Measurements from ENCODE around the gene AFAP1L1.

Gene AFAP1L1

DNA sequence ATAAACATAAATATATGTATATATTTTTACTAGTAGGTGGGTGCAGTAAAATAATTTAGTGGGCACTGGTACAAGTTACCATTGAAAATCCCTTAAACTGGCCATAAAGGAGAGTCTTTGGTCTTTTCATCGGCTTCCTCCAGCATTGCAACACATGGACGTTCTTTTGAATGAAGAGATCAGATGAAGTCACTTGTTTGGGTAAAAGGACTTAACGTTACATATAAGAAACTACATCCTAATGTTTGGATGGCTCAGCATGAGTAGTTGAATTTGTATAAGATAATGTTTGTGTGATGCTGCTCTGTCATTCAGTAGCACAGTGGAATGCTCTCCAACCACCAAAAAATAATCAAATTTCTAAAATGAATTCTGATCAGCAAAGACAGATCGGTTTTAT lies 31.6 kb downstream of the AFAP1L1 start:
- Mint-ChIP-seq H3K27me3 (ENCODE audit: low read depth) (no peaks in the 10 kb centered on the region), H3K27ac (no peak overlapping the region), H3K36me3 (ENCODE audit: low read depth) (no peaks in the 10 kb centered on the region)

GRCh38 chr5:149304195-149305078 lies 32.8 kb downstream of the AFAP1L1 start:
- Mint-ChIP-seq H3K27ac (no peak overlapping the region), H3K36me3 (ENCODE audit: low read depth) (no peaks in the 10 kb centered on the region), H3K4me3 (no peak overlapping the region), H3K9me3 (no peaks in the 10 kb centered on the region), H3K4me1 (ENCODE audit: low read depth) (no peaks in the 10 kb centered on the region), H3K27me3 (ENCODE audit: low read depth) (peaks cover 2% of the 10 kb centered on the region)
- DNase-seq (ENCODE audit: low spot score): no peak

More for the DNA sequence above, 31.6 kb downstream of the AFAP1L1 start:
- no peaks in the 10 kb centered on the region for H3K4me1 Mint-ChIP-seq (ENCODE audit: low read depth)
- H3K9me3 Mint-ChIP-seq: no peaks in the 10 kb centered on the region
- H3K4me3 Mint-ChIP-seq: no peak overlapping the region
- DNase-seq (ENCODE audit: low spot score): no peak

DNA sequence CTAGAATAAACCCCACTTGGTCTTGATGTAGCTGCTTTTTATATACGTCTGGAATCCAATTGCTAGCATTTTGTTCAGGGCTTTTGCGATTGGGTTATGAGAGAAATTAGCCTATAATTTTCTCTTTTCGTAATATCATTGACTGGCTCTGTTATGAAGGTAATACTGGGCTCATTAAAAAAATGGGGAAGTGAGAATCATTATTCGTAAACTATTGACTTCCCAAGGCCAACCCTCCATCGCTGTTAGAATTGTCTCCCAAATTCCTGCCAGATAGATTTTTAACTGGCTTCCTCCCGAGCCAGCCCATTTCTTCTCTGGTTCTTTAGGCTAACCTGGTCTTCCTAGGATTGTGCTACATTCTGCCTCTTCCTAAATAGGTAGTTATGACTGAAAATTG lies 37.7 kb downstream of the AFAP1L1 start:
- Mint-ChIP-seq H3K9me3 (no peaks in the 10 kb centered on the region), H3K36me3 (ENCODE audit: low read depth) (no peaks in the 10 kb centered on the region), H3K4me3 (no peak overlapping the region), H3K27me3 (ENCODE audit: low read depth) (peaks cover 3% of the 10 kb centered on the region), H3K4me1 (ENCODE audit: low read depth) (no peaks in the 10 kb centered on the region), H3K27ac (no peak overlapping the region)
- DNase-seq (ENCODE audit: low spot score): no peak

DNA sequence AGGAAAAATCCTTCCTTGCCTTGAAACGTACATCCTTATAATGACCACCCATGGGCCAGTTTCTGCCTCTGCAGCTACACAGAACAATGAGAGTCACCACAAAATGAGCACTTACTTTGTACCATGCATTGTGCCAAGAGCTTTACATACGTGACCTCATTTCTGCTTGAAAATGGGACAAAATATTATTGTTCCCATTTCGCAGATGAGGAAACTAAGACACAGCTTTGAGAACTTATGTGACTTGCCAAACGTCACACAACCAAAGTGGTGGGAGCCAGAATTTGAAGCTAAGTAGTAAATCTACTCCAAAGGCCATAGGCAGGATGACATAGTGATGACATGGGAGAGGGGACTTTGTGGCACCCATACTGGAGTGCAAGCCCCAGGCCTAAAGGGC lies 38.8 kb downstream of the AFAP1L1 start:
- Mint-ChIP-seq H3K36me3 (ENCODE audit: low read depth) (no peaks in the 10 kb centered on the region), H3K27ac (no peak overlapping the region), H3K9me3 (no peaks in the 10 kb centered on the region), H3K4me1 (ENCODE audit: low read depth) (no peaks in the 10 kb centered on the region), H3K4me3 (no peak overlapping the region), H3K27me3 (ENCODE audit: low read depth) (peaks cover 3% of the 10 kb centered on the region)
- no peak for DNase-seq (ENCODE audit: low spot score)

- no peak overlapping the region for H3K4me3 Mint-ChIP-seq
- peaks cover 3% of the 10 kb centered on the region for H3K27me3 Mint-ChIP-seq (ENCODE audit: low read depth)
- H3K27ac Mint-ChIP-seq: no peak overlapping the region
- no peak for DNase-seq (ENCODE audit: low spot score)
- no peaks in the 10 kb centered on the region for H3K36me3 Mint-ChIP-seq (ENCODE audit: low read depth)
- H3K4me1 Mint-ChIP-seq (ENCODE audit: low read depth): no peaks in the 10 kb centered on the region
- H3K9me3 Mint-ChIP-seq: no peaks in the 10 kb centered on the region
Measured at GRCh38 chr5:149310947-149311658, 39.4 kb downstream of the AFAP1L1 start.

DNA sequence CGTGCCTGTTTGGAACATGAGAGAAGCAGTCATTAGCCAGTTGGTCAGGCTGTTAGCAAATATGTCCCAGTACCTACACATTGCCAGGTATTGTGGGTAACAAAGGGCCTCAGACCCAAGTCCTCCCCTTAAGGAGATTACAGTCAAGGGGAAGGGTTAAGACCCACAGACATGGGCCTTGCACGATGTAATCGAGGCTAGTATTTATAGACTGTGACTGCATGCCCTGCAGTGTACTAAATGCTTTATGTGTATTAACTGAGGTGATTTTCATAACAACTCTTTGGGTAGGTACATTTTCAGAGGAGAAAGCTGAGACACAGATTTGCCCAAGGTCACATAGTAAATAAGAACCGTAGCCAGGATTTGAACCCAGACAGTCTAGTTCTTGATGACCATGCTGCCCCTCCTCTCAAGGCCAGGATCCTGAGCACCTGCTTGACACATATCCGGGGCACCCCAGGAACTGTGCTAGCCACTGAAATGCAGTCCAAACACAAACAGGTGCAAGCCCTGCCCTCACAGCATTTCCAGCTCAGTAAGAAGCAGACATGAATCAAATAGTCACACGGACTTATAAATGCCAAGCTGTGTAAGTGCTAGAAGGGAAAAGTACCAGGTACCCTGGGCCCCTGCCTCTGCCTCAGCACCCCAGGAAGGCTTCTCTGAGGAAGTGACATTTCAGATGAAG lies 41.6 kb downstream of the AFAP1L1 start:
- no peak for DNase-seq (ENCODE audit: low spot score)
- no peaks in the 10 kb centered on the region for H3K9me3 Mint-ChIP-seq
- no peaks in the 10 kb centered on the region for H3K4me1 Mint-ChIP-seq (ENCODE audit: low read depth)
- H3K36me3 Mint-ChIP-seq (ENCODE audit: low read depth): no peaks in the 10 kb centered on the region
- H3K4me3 Mint-ChIP-seq: no peak overlapping the region
- H3K27ac Mint-ChIP-seq: no peak overlapping the region
- H3K27me3 Mint-ChIP-seq (ENCODE audit: low read depth): peaks cover 3% of the 10 kb centered on the region

GRCh38 chr5:149314571-149315111 lies 43.0 kb downstream of the AFAP1L1 start:
- no peaks in the 10 kb centered on the region for H3K36me3 Mint-ChIP-seq (ENCODE audit: low read depth)
- no peaks in the 10 kb centered on the region for H3K9me3 Mint-ChIP-seq
- H3K27me3 Mint-ChIP-seq (ENCODE audit: low read depth): peaks cover 2% of the 10 kb centered on the region
- no peak overlapping the region for H3K27ac Mint-ChIP-seq
- DNase-seq (ENCODE audit: low spot score): no peak
- H3K4me3 Mint-ChIP-seq: no peak overlapping the region
- H3K4me1 Mint-ChIP-seq (ENCODE audit: low read depth): no peaks in the 10 kb centered on the region

GRCh38 chr5:149315753-149316152 lies 44.1 kb downstream of the AFAP1L1 start:
- Mint-ChIP-seq H3K9me3 (no peaks in the 10 kb centered on the region), H3K4me1 (ENCODE audit: low read depth) (no peaks in the 10 kb centered on the region), H3K36me3 (ENCODE audit: low read depth) (no peaks in the 10 kb centered on the region), H3K4me3 (no peak overlapping the region), H3K27me3 (ENCODE audit: low read depth) (peaks cover 2% of the 10 kb centered on the region), H3K27ac (no peak overlapping the region)
- DNase-seq (ENCODE audit: low spot score): no peak

DNA sequence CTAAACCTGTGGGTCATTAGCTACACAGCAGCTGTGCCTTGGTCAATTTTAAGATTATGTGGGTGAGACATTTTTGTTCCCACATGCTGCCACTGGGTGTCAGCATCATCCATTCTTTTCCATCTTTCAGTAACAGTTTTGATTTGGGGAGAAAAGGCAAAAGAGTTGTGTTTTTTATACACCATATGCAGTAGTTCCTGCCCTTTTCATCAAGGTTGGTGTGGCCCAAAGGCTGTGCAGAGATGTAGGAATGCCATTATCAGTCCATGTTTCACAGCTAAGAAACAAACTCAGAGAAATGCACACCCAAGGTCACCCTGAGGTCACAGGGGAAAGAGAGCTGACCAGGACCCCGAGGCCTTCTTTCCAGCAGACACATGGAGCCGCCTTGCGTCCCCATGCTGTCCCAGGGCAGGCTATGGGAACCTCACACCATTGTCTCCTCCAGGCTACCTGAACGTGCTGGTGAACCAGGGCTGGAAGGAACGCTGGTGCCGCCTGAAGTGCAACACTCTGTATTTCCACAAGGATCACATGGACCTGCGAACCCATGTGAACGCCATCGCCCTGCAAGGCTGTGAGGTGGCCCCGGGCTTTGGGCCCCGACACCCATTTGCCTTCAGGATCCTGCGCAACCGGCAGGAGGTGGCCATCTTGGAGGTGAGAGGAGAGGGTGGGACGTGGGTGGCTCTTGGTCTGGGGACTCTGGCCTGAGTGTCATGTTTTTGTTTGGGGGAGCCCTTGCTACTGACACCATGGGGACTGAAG lies 45.8 kb downstream of the AFAP1L1 start:
- H3K27ac Mint-ChIP-seq: no peak overlapping the region
- H3K36me3 Mint-ChIP-seq (ENCODE audit: low read depth): no peaks in the 10 kb centered on the region
- no peaks in the 10 kb centered on the region for H3K9me3 Mint-ChIP-seq
- no peak for DNase-seq (ENCODE audit: low spot score)
- peaks cover 2% of the 10 kb centered on the region for H3K27me3 Mint-ChIP-seq (ENCODE audit: low read depth)
- no peaks in the 10 kb centered on the region for H3K4me1 Mint-ChIP-seq (ENCODE audit: low read depth)
- H3K4me3 Mint-ChIP-seq: no peak overlapping the region

DNA sequence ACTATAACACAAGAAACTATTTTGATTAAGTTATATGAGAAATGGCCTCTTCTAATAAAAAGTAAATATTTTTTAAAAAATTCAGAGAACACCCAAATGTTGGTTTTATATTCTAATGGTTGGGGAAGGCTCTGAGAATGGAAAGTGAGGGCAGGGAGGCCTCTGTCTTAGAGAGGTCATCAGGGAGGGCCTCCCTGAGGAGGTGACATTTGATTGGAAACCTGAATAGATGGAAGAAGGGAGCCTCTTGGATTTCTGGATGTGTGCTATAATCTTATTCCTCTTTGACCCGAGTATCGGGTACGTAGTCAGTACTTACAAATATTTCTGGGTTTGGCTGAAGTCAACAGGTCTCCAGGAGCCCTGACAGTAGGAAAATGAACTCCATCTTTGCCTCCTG lies 47.5 kb downstream of the AFAP1L1 start:
- no peaks in the 10 kb centered on the region for H3K4me1 Mint-ChIP-seq (ENCODE audit: low read depth)
- H3K9me3 Mint-ChIP-seq: no peaks in the 10 kb centered on the region
- no peak for DNase-seq (ENCODE audit: low spot score)
- no peak overlapping the region for H3K27ac Mint-ChIP-seq
- H3K27me3 Mint-ChIP-seq (ENCODE audit: low read depth): no peaks in the 10 kb centered on the region
- no peak overlapping the region for H3K4me3 Mint-ChIP-seq
- no peaks in the 10 kb centered on the region for H3K36me3 Mint-ChIP-seq (ENCODE audit: low read depth)

- Mint-ChIP-seq H3K4me3 (no peak overlapping the region), H3K4me1 (ENCODE audit: low read depth) (no peaks in the 10 kb centered on the region)
- DNase-seq (ENCODE audit: low spot score): no peak
Measured at GRCh38 chr5:149320791-149321330, 49.2 kb downstream of the AFAP1L1 start.

DNA sequence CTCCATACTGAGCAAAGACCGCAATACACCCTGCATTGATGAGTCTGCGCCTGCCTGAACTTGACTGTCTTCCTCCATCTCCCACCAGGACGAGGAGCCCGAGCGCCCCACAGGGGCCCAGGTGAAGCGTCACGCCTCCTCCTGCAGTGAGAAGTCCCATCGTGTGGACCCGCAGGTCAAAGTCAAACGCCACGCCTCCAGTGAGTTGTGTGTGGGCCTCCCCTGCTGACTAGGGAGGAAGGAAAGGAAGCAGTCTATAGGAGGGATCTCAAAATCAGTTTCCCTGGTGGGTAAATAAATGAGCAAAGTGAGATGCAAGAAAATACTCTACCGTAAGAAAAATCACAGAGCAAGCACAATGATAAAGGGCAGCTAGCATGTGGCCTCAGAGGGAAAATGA lies 50.9 kb downstream of the AFAP1L1 start:
- Mint-ChIP-seq H3K27ac (no peak overlapping the region), H3K36me3 (ENCODE audit: low read depth) (no peaks in the 10 kb centered on the region), H3K27me3 (ENCODE audit: low read depth) (no peaks in the 10 kb centered on the region), H3K4me1 (ENCODE audit: low read depth) (no peaks in the 10 kb centered on the region), H3K4me3 (no peak overlapping the region), H3K9me3 (no peaks in the 10 kb centered on the region)
- no peak for DNase-seq (ENCODE audit: low spot score)

More at GRCh38 chr5:149320791-149321330, 49.2 kb downstream of the AFAP1L1 start:
- no peaks in the 10 kb centered on the region for H3K27me3 Mint-ChIP-seq (ENCODE audit: low read depth)
- H3K27ac Mint-ChIP-seq: no peak overlapping the region
- no peaks in the 10 kb centered on the region for H3K9me3 Mint-ChIP-seq
- H3K36me3 Mint-ChIP-seq (ENCODE audit: low read depth): no peaks in the 10 kb centered on the region

- Mint-ChIP-seq H3K27ac (no peak overlapping the region), H3K4me3 (no peak overlapping the region), H3K27me3 (ENCODE audit: low read depth) (no peaks in the 10 kb centered on the region), H3K9me3 (no peaks in the 10 kb centered on the region), H3K4me1 (ENCODE audit: low read depth) (no peaks in the 10 kb centered on the region), H3K36me3 (ENCODE audit: low read depth) (no peaks in the 10 kb centered on the region)
- DNase-seq (ENCODE audit: low spot score): no peak
Measured at GRCh38 chr5:149323210-149323609, 51.6 kb downstream of the AFAP1L1 start.

All from T-helper 2 cell treated with Interferon-gamma antibody and Interleukin-4, amounts not matched to agents 5 μg/mL and 100 μg/mL, for 36 hours (primary cell).